ENCODE measurements around the gene PREX1.

- no peak for TF ChIP-seq CTCF (IDR thresholded peaks at IDR 0.05)
- no peak for TF ChIP-seq POLR2A (IDR thresholded peaks at IDR 0.05)
Observed at GRCh38 chr20:48660788-48661187, 167.0 kb downstream of the PREX1 start.
